Activated T-cell treated with anti-CD3 and anti-CD28 coated beads, Interleukin-2, amount 50 U/mL, for 48 hours (primary cell): ENCODE data around the gene TNRC6C.
"Not testable (repeated sequence)": the region's sequence is repeated elsewhere in the genome, so short reads cannot be mapped to it uniquely, and the experiment has no call there.

Source experiments
- DNase-seq, 2 experiments: peaks; one replicate each; pipeline ENCODE4 v3.0.0-alpha.2; 2020

Gene TNRC6C

GRCh38 chr17:77930780-77931768 is 27.4 kb upstream of the TNRC6C start:
- DNase-seq = no peak

GRCh38 chr17:77933777-77934398 is 24.6 kb upstream of the TNRC6C start:
- DNase-seq = no peak

GRCh38 chr17:77935121-77935571 is 23.4 kb upstream of the TNRC6C start:
- DNase-seq = no peak

GRCh38 chr17:77935744-77936143 is 22.8 kb upstream of the TNRC6C start:
- DNase-seq = not testable (repeated sequence)

GRCh38 chr17:77936881-77937280 is 21.6 kb upstream of the TNRC6C start:
- no peak for DNase-seq

GRCh38 chr17:77941004-77941403 is 17.5 kb upstream of the TNRC6C start:
- DNase-seq = no peak

- DNase-seq = no peak
These were observed 16.2 kb upstream of the TNRC6C start for GRCh38 chr17:77942112-77942988.

GRCh38 chr17:77943971-77944370 is 14.5 kb upstream of the TNRC6C start:
- no peak for DNase-seq

- DNase-seq = no peak
These were observed 13.9 kb upstream of the TNRC6C start for GRCh38 chr17:77944390-77945222.

- DNase-seq = no peak
These were observed 11.4 kb upstream of the TNRC6C start for GRCh38 chr17:77946900-77947645.

GRCh38 chr17:77948690-77949114 is 9.8 kb upstream of the TNRC6C start:
- no peak for DNase-seq

- DNase-seq = no peak
These were observed 7.4 kb upstream of the TNRC6C start for GRCh38 chr17:77951123-77951522.

GRCh38 chr17:77952368-77952767 is 6.1 kb upstream of the TNRC6C start:
- peak in 1 of 2 experiments; percentile 0 for DNase-seq

- DNase-seq = peak in 1 of 2 experiments; percentile 59
These were observed 1.2 kb upstream of the TNRC6C start for GRCh38 chr17:77957235-77957856.

- DNase-seq = no peak
These were observed 218 bp downstream of the TNRC6C start for GRCh38 chr17:77958716-77959125.

GRCh38 chr17:77959126-77959925 is 823 bp downstream of the TNRC6C start:
- peak; percentile 53 to 59 for DNase-seq

GRCh38 chr17:77959926-77960521 is 1.5 kb downstream of the TNRC6C start:
- peak; percentile 49 to 59 for DNase-seq

- no peak for DNase-seq
These were observed 3.2 kb downstream of the TNRC6C start for GRCh38 chr17:77961741-77962140.

- no peak for DNase-seq
These were observed 3.8 kb downstream of the TNRC6C start for GRCh38 chr17:77962348-77962747.
